H1 (cell line): Measurements from ENCODE around the gene HYDIN.

Experiments
- ASH2L ChIP-seq: fragments of 200-600, 300-600 bp; sonication (generic); IDR thresholded peaks from one replicate; pipeline ENCODE4 v1.7.1; 2017; ENCODE audit warnings: low read length
- CEBPB ChIP-seq: IDR thresholded peaks from 2 replicates; pipeline ENCODE4 v1.6.1; 2012; ENCODE audit warnings: low read depth, low read length
- EGR1 ChIP-seq: IDR thresholded peaks from 2 replicates; pipeline ENCODE4 v1.6.1; 2011; ENCODE audit warnings: low read depth, low read length, borderline replicate concordance
- EZH2 ChIP-seq: fragments of 200-600 bp; sonication (generic); IDR thresholded peaks from 2 replicates; pipeline ENCODE4 v1.7.1; 2012; ENCODE audit warnings: low read depth, mild to moderate bottlenecking, moderate library complexity, low read length, inconsistent platforms; ENCODE audit not compliant: severe bottlenecking
- KDM1A ChIP-seq: fragments of 200-600, 300-600 bp; sonication (generic); IDR thresholded peaks from 2 replicates; pipeline ENCODE4 v1.7.1; 2016; ENCODE audit warnings: mild to moderate bottlenecking, low read length, borderline replicate concordance
- SP4 ChIP-seq: IDR thresholded peaks from 2 replicates; pipeline ENCODE4 v1.6.1; 2012; ENCODE audit warnings: low read length, inconsistent platforms
- SRF ChIP-seq: IDR thresholded peaks from 2 replicates; pipeline ENCODE4 v1.6.1; 2011; ENCODE audit warnings: mild to moderate bottlenecking, low read depth, low read length, moderate library complexity
- TEAD4 ChIP-seq: IDR thresholded peaks from 2 replicates; pipeline ENCODE4 v1.6.1; 2012; ENCODE audit warnings: low read depth, low read length, inconsistent platforms, mixed read lengths
- TF ChIP-seq, protein P1 (sequence below), 3 experiments: IDR thresholded peaks; 1 replicate in 2 of 3; 2 replicates in 1 of 3; pipeline versions ENCODE4 v1.5.1 to v1.6.1; 2011; ENCODE audit warnings: low read length in 3 of 3, mild to moderate bottlenecking in 3 of 3, inconsistent platforms in 2 of 3, low read depth in 1 of 3, moderate library complexity in 1 of 3; ENCODE audit not compliant: insufficient read depth in 1 of 3; ENCODE audit errors: control extremely low read depth in 1 of 3

- TF ChIP-seq, protein P1, sequence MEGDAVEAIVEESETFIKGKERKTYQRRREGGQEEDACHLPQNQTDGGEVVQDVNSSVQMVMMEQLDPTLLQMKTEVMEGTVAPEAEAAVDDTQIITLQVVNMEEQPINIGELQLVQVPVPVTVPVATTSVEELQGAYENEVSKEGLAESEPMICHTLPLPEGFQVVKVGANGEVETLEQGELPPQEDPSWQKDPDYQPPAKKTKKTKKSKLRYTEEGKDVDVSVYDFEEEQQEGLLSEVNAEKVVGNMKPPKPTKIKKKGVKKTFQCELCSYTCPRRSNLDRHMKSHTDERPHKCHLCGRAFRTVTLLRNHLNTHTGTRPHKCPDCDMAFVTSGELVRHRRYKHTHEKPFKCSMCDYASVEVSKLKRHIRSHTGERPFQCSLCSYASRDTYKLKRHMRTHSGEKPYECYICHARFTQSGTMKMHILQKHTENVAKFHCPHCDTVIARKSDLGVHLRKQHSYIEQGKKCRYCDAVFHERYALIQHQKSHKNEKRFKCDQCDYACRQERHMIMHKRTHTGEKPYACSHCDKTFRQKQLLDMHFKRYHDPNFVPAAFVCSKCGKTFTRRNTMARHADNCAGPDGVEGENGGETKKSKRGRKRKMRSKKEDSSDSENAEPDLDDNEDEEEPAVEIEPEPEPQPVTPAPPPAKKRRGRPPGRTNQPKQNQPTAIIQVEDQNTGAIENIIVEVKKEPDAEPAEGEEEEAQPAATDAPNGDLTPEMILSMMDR (IDR thresholded peaks at IDR 0.05; ENCODE audit: control extremely low read depth in 1 of 3, insufficient read depth in 1 of 3, low read depth in 1 of 3, low read length in 3 of 3) = no peak
- no peak for TF ChIP-seq EZH2
- no peak for TF ChIP-seq TEAD4
- no peak for TF ChIP-seq CEBPB
- no peak for TF ChIP-seq SRF
- no peak for TF ChIP-seq KDM1A
- TF ChIP-seq ASH2L = no peak
- TF ChIP-seq EGR1 = no peak
- no peak for TF ChIP-seq SP4
These were observed 455.1 kb downstream of the HYDIN start for GRCh38 chr16:70775399-70775798.
